GM23338 (cell line): Measurements from ENCODE around the gene R3HDM2. TPM values are rescaled to one million over a fixed set of nuclear protein-coding genes. Genes with fewer than 3 reads are reported as not detected.

Experiments used
- ATAC-seq: fragments of 200-7000 bp; cut with Tn5 transposase; 3 replicates; pipeline ENCODE4 v1.9.1; 2020
- DNase-seq: peaks from one replicate; pipeline ENCODE4 v3.0.0-alpha.2; 2015; ENCODE audit warnings: low spot score
- H2AFZ ChIP-seq: fragments of 200-600 bp; sonication (generic); 2 replicates; pipeline ENCODE4 v1.8.0; 2016; ENCODE audit warnings: antibody characterized with exemption, mild to moderate bottlenecking, moderate library complexity
- H3F3A ChIP-seq: fragments of 200-600 bp; sonication (generic); replicated peaks from 2 replicates; pipeline ENCODE4 v1.8.0; 2017; ENCODE audit warnings: antibody characterized with exemption, mixed run types, low read depth
- H3K27ac ChIP-seq: fragments of 200-600 bp; sonication (generic); 2 replicates; pipeline ENCODE4 v1.6.1; 2016; ENCODE audit warnings: low read depth
- H3K27me3 ChIP-seq: fragments of 200-600 bp; sonication (generic); 2 replicates; pipeline ENCODE4 v1.8.0; 2016; ENCODE audit warnings: mild to moderate bottlenecking, mixed run types, moderate library complexity; ENCODE audit not compliant: insufficient read depth
- H3K36me3 ChIP-seq: fragments of 200-600 bp; sonication (generic); 2 replicates; pipeline ENCODE4 v1.8.0; 2016; ENCODE audit warnings: mild to moderate bottlenecking; ENCODE audit not compliant: insufficient read depth
- H3K4me1 ChIP-seq: fragments of 200-600 bp; sonication (generic); 2 replicates; pipeline ENCODE4 v1.8.0; 2016; ENCODE audit warnings: mild to moderate bottlenecking, moderate library complexity; ENCODE audit not compliant: insufficient read depth
- H3K4me2 ChIP-seq: fragments of 200-600 bp; sonication (generic); 2 replicates; pipeline ENCODE4 v1.7.1; 2017; ENCODE audit warnings: mixed run types
- H3K4me3 ChIP-seq: fragments of 200-600 bp; sonication (generic); 2 replicates; pipeline ENCODE4 v1.6.1; 2016; ENCODE audit warnings: mixed run types
- H3K79me2 ChIP-seq: fragments of 200-600 bp; sonication (generic); replicated peaks from 2 replicates; pipeline ENCODE4 v1.8.0; 2017; ENCODE audit warnings: mild to moderate bottlenecking; ENCODE audit not compliant: insufficient read depth
- H3K9me2 ChIP-seq: fragments of 200-600 bp; sonication (generic); 2 replicates; pipeline ENCODE4 v1.8.0; 2017; ENCODE audit not compliant: insufficient read depth
- H4K20me1 ChIP-seq: fragments of 200-600 bp; sonication (generic); replicated peaks from 2 replicates; pipeline ENCODE4 v1.8.0; 2017; ENCODE audit warnings: mild to moderate bottlenecking; ENCODE audit not compliant: insufficient read depth
- H3K27ac Mint-ChIP-seq: 2 replicates; pipeline ENCODE4 v1.8.0; 2020; ENCODE audit warnings: inconsistent platforms, mild to moderate bottlenecking, moderate library complexity, mixed read lengths
- H3K27me3 Mint-ChIP-seq: 3 replicates; pipeline ENCODE4 v1.8.0; 2022; ENCODE audit warnings: low read depth, mild to moderate bottlenecking, moderate library complexity, mixed read lengths, inconsistent platforms; ENCODE audit not compliant: insufficient read depth, poor library complexity
- H3K36me3 Mint-ChIP-seq: 3 replicates; pipeline ENCODE4 v1.8.0; 2021; ENCODE audit warnings: low read depth, mild to moderate bottlenecking, inconsistent platforms, moderate library complexity, mixed read lengths
- H3K4me1 Mint-ChIP-seq: 3 replicates; pipeline ENCODE4 v1.8.0; 2020; ENCODE audit warnings: mild to moderate bottlenecking, inconsistent platforms, mixed read lengths
- H3K4me3 Mint-ChIP-seq: 3 replicates; pipeline ENCODE4 v1.8.0; 2021; ENCODE audit warnings: moderate library complexity, mild to moderate bottlenecking, inconsistent platforms, mixed read lengths
- H3K9me3 Mint-ChIP-seq: 3 replicates; pipeline ENCODE4 v1.8.0; 2020; ENCODE audit warnings: moderate library complexity, mild to moderate bottlenecking, inconsistent platforms, mixed read lengths
- CREB1 ChIP-seq: fragments of 250-450 bp; sonication (Bioruptor Pico); IDR thresholded peaks from 2 replicates; pipeline ENCODE4 v1.5.0; 2020; ENCODE audit warnings: low read depth, mild to moderate bottlenecking, moderate library complexity
- ETS1 ChIP-seq: IDR thresholded peaks from 2 replicates; pipeline ENCODE4 v1.6.1; 2016; ENCODE audit warnings: antibody characterized with exemption
- EZH2 ChIP-seq: fragments of 200-600 bp; sonication (generic); IDR thresholded peaks from one replicate; pipeline ENCODE4 v1.8.0; 2017; ENCODE audit warnings: antibody characterized with exemption, mild to moderate bottlenecking, low read depth; ENCODE audit not compliant: unreplicated experiment
- EZH2phosphoT487 ChIP-seq: fragments of 200-600 bp; sonication (generic); IDR thresholded peaks from one replicate; pipeline ENCODE4 v1.8.1; 2018; ENCODE audit warnings: antibody characterized with exemption; ENCODE audit not compliant: unreplicated experiment
- JUNB ChIP-seq: IDR thresholded peaks from one replicate; pipeline ENCODE4 v1.6.1; 2016; ENCODE audit warnings: antibody characterized with exemption; ENCODE audit not compliant: unreplicated experiment
- NANOG ChIP-seq: IDR thresholded peaks from 2 replicates; pipeline ENCODE4 v1.6.1; 2016; ENCODE audit warnings: antibody characterized with exemption, borderline replicate concordance
- POLR2AphosphoS5 ChIP-seq: IDR thresholded peaks from 2 replicates; pipeline ENCODE4 v1.6.1; 2016; ENCODE audit warnings: antibody characterized with exemption, low read depth
- REST ChIP-seq: IDR thresholded peaks from one replicate; pipeline ENCODE4 v1.6.1; 2018; ENCODE audit warnings: antibody characterized with exemption; ENCODE audit not compliant: unreplicated experiment
- STAT1 ChIP-seq: IDR thresholded peaks from one replicate; pipeline ENCODE4 v1.6.1; 2016; ENCODE audit warnings: antibody characterized with exemption; ENCODE audit not compliant: unreplicated experiment
- ZNF114 ChIP-seq: fragments of 250-450 bp; sonication (Bioruptor Pico); IDR thresholded peaks from 2 replicates; pipeline ENCODE4 v1.5.0; 2020; ENCODE audit warnings: mild to moderate bottlenecking, moderate library complexity
- ZNF331 ChIP-seq: fragments of 250-450 bp; sonication (Bioruptor Pico); IDR thresholded peaks from 2 replicates; pipeline ENCODE4 v1.5.0; 2020; ENCODE audit warnings: low read depth, mild to moderate bottlenecking, moderate library complexity
- polyA plus RNA-seq: library from polyadenylated mRNA; unstranded; fragments of >200 nt; fragmentation: Nextera tagmentation; extraction: Ambion mirVana; gene quantifications from 2 replicates; pipeline ENCODE4 v1.2.1, GENCODE V29; 2016
- total RNA-seq: library from RNA; depleted of rRNA; stranded (reverse); fragments of >200 nt; shearing (Covaris generic); gene quantifications from 2 replicates; pipeline ENCODE4 v1.2.3, GENCODE V29; 2014
- TF ChIP-seq, protein P1 (sequence below): fragments of 250-450 bp; sonication (Bioruptor Pico); IDR thresholded peaks from 2 replicates; pipeline ENCODE4 v1.5.0; 2020; ENCODE audit warnings: mild to moderate bottlenecking, moderate library complexity
- TF ChIP-seq, protein P2 (sequence below), 2 experiments: fragments of 200-600 bp in 1 of 2; sonication (generic) in 1 of 2; conservative IDR thresholded peaks; 2 replicates each; pipeline versions ENCODE4 v1.5.1 to v1.6.1; 2016 to 2017; ENCODE audit warnings: antibody characterized with exemption in 2 of 2, low read depth in 2 of 2, mild to moderate bottlenecking in 2 of 2, moderate library complexity in 1 of 2

Gene R3HDM2
- total and polyA plus RNA-seq, 2 experiments from 2014 or later, result 9.6 to 19.6 TPM

- H3K27ac ChIP-seq, result no peak overlapping the region
- Mint-ChIP-seq H3K27ac (no peak overlapping the region), H3K27me3 (peaks cover 76% of the 10 kb centered on the region), H3K36me3 (peaks cover 8% of the 10 kb centered on the region), H3K4me1 (peaks cover 60% of the 10 kb centered on the region), H3K4me3 (peak overlapping the region; percentile 71), H3K9me3 (peaks cover 3% of the 10 kb centered on the region)
- TF ChIP-seq ZNF114, result no peak
- TF ChIP-seq, protein P1, sequence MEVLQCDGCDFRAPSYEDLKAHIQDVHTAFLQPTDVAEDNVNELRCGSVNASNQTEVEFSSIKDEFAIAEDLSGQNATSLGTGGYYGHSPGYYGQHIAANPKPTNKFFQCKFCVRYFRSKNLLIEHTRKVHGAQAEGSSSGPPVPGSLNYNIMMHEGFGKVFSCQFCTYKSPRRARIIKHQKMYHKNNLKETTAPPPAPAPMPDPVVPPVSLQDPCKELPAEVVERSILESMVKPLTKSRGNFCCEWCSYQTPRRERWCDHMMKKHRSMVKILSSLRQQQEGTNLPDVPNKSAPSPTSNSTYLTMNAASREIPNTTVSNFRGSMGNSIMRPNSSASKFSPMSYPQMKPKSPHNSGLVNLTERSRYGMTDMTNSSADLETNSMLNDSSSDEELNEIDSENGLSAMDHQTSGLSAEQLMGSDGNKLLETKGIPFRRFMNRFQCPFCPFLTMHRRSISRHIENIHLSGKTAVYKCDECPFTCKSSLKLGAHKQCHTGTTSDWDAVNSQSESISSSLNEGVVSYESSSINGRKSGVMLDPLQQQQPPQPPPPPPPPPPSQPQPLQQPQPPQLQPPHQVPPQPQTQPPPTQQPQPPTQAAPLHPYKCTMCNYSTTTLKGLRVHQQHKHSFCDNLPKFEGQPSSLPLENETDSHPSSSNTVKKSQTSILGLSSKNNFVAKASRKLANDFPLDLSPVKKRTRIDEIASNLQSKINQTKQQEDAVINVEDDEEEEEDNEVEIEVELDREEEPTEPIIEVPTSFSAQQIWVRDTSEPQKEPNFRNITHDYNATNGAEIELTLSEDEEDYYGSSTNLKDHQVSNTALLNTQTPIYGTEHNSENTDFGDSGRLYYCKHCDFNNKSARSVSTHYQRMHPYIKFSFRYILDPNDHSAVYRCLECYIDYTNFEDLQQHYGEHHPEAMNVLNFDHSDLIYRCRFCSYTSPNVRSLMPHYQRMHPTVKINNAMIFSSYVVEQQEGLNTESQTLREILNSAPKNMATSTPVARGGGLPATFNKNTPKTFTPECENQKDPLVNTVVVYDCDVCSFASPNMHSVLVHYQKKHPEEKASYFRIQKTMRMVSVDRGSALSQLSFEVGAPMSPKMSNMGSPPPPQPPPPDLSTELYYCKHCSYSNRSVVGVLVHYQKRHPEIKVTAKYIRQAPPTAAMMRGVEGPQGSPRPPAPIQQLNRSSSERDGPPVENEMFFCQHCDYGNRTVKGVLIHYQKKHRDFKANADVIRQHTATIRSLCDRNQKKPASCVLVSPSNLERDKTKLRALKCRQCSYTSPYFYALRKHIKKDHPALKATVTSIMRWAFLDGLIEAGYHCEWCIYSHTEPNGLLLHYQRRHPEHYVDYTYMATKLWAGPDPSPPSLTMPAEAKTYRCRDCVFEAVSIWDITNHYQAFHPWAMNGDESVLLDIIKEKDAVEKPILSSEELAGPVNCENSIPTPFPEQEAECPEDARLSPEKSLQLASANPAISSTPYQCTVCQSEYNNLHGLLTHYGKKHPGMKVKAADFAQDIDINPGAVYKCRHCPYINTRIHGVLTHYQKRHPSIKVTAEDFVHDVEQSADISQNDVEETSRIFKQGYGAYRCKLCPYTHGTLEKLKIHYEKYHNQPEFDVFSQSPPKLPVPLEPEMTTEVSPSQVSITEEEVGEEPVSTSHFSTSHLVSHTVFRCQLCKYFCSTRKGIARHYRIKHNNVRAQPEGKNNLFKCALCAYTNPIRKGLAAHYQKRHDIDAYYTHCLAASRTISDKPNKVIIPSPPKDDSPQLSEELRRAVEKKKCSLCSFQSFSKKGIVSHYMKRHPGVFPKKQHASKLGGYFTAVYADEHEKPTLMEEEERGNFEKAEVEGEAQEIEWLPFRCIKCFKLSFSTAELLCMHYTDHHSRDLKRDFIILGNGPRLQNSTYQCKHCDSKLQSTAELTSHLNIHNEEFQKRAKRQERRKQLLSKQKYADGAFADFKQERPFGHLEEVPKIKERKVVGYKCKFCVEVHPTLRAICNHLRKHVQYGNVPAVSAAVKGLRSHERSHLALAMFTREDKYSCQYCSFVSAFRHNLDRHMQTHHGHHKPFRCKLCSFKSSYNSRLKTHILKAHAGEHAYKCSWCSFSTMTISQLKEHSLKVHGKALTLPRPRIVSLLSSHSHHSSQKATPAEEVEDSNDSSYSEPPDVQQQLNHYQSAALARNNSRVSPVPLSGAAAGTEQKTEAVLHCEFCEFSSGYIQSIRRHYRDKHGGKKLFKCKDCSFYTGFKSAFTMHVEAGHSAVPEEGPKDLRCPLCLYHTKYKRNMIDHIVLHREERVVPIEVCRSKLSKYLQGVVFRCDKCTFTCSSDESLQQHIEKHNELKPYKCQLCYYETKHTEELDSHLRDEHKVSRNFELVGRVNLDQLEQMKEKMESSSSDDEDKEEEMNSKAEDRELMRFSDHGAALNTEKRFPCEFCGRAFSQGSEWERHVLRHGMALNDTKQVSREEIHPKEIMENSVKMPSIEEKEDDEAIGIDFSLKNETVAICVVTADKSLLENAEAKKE (CRISPR knock-in tag), result no peak
- TF ChIP-seq NANOG, result no peak
- TF ChIP-seq, protein P2, sequence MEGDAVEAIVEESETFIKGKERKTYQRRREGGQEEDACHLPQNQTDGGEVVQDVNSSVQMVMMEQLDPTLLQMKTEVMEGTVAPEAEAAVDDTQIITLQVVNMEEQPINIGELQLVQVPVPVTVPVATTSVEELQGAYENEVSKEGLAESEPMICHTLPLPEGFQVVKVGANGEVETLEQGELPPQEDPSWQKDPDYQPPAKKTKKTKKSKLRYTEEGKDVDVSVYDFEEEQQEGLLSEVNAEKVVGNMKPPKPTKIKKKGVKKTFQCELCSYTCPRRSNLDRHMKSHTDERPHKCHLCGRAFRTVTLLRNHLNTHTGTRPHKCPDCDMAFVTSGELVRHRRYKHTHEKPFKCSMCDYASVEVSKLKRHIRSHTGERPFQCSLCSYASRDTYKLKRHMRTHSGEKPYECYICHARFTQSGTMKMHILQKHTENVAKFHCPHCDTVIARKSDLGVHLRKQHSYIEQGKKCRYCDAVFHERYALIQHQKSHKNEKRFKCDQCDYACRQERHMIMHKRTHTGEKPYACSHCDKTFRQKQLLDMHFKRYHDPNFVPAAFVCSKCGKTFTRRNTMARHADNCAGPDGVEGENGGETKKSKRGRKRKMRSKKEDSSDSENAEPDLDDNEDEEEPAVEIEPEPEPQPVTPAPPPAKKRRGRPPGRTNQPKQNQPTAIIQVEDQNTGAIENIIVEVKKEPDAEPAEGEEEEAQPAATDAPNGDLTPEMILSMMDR (conservative IDR thresholded peaks at IDR 0.05; ENCODE audit: low read depth in 2 of 2), result peak; percentile 85 to 89
- no peak for TF ChIP-seq CREB1 (CRISPR knock-in tag)
- peak; percentile 30 for TF ChIP-seq EZH2phosphoT487
- no peak for TF ChIP-seq JUNB
- no peak for TF ChIP-seq REST
- no peak; the same call in 1 of the 2 replicates for TF ChIP-seq POLR2AphosphoS5
- no peak for TF ChIP-seq STAT1
- TF ChIP-seq ETS1, result no peak
- TF ChIP-seq EZH2, result no peak
- TF ChIP-seq ZNF331, result no peak
- H3K4me1 ChIP-seq, result peaks cover 62% of the 10 kb centered on the region
- peak overlapping the region; percentile 87 for H3K4me2 ChIP-seq
- H3K27me3 ChIP-seq, result peaks cover 90% of the 10 kb centered on the region
- peaks cover 5% of the 10 kb centered on the region for H3K79me2 ChIP-seq
- H4K20me1 ChIP-seq, result peaks cover 5% of the 10 kb centered on the region; the same call in 1 of the 2 replicates
- H3K36me3 ChIP-seq, result no peaks in the 10 kb centered on the region
- peak; percentile 48 for DNase-seq
- ATAC-seq, result peak; percentile 69
- H3K9me2 ChIP-seq, result no peaks in the 10 kb centered on the region
- peak overlapping the region; percentile 61 for H3K4me3 ChIP-seq
- peak overlapping the region; percentile 76 for H2AFZ ChIP-seq
- H3F3A ChIP-seq, result peaks cover 30% of the 10 kb centered on the region; the same call in 1 of the 2 replicates
Observed at GRCh38 chr12:57224973-57225679, 205.7 kb downstream of the R3HDM2 start.
